Measurements from ENCODE around the gene BAK1.
"Not testable (repeated sequence)": the region's sequence is repeated elsewhere in the genome, so short reads cannot be mapped to it uniquely, and the experiment has no call there.

BAK1 gene

DNA sequence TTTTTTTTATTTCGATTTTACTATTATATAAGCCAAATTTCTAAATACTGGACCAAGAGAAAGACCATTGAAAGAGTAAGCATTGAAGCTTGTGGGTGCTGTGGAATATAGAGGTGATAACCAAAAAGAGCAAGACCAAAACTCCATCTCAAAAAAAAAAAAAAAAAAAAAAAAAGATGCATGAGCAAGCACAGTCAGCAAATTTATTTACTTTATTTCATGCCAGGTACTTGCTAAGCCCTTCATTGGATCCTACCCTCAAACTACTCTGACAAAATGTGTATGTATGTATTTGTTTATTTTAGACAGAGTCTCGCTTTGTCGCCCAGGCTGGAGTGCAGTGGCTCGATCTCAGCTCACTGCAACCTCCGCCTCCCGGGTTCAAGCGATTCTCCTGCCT lies 27.8 kb downstream of the BAK1 start:
- no peak overlapping the region for H3K4me3 ChIP-seq (ENCODE audit: low read depth, low read length)
- TF ChIP-seq, protein P1, sequence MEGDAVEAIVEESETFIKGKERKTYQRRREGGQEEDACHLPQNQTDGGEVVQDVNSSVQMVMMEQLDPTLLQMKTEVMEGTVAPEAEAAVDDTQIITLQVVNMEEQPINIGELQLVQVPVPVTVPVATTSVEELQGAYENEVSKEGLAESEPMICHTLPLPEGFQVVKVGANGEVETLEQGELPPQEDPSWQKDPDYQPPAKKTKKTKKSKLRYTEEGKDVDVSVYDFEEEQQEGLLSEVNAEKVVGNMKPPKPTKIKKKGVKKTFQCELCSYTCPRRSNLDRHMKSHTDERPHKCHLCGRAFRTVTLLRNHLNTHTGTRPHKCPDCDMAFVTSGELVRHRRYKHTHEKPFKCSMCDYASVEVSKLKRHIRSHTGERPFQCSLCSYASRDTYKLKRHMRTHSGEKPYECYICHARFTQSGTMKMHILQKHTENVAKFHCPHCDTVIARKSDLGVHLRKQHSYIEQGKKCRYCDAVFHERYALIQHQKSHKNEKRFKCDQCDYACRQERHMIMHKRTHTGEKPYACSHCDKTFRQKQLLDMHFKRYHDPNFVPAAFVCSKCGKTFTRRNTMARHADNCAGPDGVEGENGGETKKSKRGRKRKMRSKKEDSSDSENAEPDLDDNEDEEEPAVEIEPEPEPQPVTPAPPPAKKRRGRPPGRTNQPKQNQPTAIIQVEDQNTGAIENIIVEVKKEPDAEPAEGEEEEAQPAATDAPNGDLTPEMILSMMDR (IDR thresholded peaks at IDR 0.05; ENCODE audit: borderline replicate concordance, insufficient read depth, low read depth, low read length) = no peak

DNA sequence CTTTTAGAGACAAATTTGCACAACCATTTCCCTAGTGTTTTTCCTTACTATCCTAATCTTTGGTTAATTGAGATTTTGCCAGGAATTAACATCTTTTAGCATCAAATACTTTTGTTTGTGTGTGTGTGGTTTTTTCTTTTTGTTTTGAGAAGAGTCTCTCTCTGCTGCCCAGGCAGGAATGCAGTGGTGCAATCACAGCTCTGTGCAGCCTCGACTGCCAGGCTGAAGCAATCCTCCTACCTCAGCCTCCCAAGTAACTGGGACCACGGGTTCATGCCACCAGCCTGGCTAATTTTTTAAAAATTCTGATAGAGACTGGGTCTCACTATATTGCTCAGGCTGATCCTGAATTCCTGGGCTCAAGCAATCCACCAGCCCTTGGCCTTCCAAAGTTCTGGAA lies 28.5 kb downstream of the BAK1 start:
- H3K4me3 ChIP-seq (ENCODE audit: low read depth, low read length) = no peak overlapping the region
- TF ChIP-seq, protein P1 (IDR thresholded peaks at IDR 0.05; ENCODE audit: borderline replicate concordance, insufficient read depth, low read depth, low read length) = no peak

DNA sequence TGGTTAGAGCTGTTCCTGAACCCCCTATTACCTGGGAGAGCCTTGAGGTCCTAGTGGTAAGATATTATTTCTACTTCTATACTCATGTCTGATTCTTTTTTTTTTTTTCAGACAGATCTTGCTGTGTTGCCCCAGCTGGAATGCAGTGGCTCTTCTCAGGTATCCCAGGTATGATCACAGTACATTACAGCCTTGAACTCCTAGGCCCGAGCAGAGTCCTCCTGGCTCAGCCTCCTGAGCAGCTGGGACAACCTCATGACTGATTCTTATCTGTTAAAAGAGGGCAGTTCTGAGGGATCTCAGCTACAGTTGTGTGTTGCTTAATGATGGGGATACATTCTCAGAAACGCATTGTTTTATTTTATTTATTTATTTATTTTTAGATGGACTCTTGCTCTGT lies 30.2 kb downstream of the BAK1 start:
- no peak overlapping the region for H3K4me3 ChIP-seq (ENCODE audit: low read depth, low read length)
- TF ChIP-seq, protein P1 (IDR thresholded peaks at IDR 0.05; ENCODE audit: borderline replicate concordance, insufficient read depth, low read depth, low read length) = no peak

DNA sequence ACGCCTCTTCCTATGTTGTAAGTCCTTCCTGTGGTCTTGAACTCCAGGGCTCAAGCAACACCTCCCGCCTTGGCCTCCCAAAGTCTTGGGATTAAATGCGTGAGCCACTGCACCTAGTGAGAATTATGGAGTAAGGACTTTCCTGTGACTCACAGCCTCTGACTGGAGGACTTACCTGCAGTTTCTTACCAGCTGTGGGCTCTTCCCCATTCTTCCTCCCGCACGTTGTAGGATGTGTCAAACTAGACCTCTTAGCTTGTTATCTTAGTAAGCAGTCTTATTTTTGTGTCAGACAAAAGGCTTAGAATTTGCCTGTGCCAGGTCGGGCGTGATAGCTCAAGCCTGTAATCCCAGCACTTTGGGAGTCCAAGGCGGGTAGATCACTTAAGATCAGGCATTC lies 30.9 kb downstream of the BAK1 start:
- H3K4me3 ChIP-seq (ENCODE audit: low read depth, low read length) = no peak overlapping the region
- TF ChIP-seq, protein P1 (IDR thresholded peaks at IDR 0.05; ENCODE audit: borderline replicate concordance, insufficient read depth, low read depth, low read length) = no peak

DNA sequence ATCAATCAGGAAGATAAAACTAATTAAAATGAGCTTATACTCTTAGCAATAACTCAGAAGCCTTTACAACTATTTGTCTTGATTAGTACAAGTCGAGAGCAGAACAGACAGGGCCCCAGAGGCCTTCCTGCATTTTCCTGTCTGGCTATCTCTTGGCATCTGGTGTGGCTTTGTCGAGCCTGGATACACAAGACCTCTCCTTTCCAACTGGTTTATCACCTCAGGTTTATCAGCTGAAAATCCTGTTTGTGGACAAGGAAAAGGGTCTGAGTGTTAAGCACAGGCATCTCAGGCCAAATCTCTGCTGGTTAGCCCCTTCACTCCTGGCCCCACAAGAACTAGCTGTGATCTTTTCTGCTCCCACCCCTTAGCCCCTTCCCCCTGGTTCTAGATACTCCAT lies 32.6 kb downstream of the BAK1 start:
- H3K4me3 ChIP-seq (ENCODE audit: low read depth, low read length) = no peak overlapping the region
- TF ChIP-seq, protein P1 (IDR thresholded peaks at IDR 0.05; ENCODE audit: borderline replicate concordance, insufficient read depth, low read depth, low read length) = no peak

DNA sequence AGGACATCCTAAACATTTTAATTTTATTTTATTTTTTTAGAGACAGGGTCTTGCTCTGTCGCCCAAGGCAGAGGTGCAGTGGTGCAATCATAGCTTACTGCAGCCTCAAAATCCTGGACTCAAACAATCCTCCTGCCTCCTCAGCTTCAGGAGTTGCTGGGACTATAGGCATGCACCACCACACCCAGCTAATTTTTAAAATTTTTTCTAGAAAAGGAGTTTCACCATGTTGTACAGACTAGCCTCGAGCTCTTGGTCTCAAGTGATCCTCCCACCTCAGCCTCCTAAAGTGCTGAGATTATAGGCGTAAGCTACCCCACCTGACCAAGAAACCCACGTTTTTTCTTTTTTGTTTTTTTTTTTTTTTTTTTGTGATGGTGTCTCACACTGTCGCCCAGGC lies 33.3 kb downstream of the BAK1 start:
- TF ChIP-seq, protein P1 (IDR thresholded peaks at IDR 0.05; ENCODE audit: borderline replicate concordance, insufficient read depth, low read depth, low read length) = no peak
- no peak overlapping the region for H3K4me3 ChIP-seq (ENCODE audit: low read depth, low read length)

DNA sequence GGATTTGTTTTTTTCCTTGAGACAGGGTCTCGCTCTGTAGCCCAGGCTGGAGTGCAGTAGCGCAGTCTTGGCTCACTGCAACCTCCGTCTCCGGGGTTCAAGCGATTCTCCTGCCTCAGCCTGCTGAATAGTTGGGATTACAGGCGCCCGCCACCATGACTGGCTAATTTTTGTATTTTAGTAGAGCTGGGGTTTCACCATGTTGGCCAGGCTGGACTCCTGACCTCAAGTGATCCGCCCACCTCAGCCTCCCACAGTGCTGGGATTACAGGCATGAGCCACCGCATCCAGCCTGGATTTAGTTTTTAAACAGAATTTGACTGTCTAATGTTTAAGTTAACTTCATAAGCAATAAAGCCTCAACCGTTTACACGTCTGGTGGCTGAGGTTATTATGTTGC lies 34.8 kb downstream of the BAK1 start:
- H3K4me3 ChIP-seq (ENCODE audit: low read depth, low read length) = not testable (repeated sequence)

DNA sequence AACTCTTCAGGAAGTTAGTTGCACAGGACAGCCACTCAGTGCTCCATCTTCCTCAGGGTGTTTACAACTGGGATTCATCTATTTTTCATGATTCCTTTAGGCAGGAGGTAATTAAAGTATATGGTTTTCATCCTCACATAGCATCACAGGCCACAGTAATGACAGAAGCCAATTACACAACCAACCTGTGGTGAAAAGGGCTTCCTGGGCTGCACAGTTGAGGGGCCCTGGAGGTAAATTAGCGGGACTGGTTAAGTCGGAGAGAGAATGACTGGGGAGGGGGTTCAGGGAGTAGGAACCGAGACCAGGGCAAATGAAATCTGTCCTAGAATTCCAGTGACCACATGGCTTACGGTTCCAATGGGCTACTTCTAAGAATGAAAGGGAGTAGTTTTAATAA lies 37.0 kb downstream of the BAK1 start:
- TF ChIP-seq, protein P1 (IDR thresholded peaks at IDR 0.05; ENCODE audit: borderline replicate concordance, insufficient read depth, low read depth, low read length) = no peak
- no peak overlapping the region for H3K4me3 ChIP-seq (ENCODE audit: low read depth, low read length)

Measured in GM12875 (cell line).